ENCODE measurements around the gene AHI1.

DNA sequence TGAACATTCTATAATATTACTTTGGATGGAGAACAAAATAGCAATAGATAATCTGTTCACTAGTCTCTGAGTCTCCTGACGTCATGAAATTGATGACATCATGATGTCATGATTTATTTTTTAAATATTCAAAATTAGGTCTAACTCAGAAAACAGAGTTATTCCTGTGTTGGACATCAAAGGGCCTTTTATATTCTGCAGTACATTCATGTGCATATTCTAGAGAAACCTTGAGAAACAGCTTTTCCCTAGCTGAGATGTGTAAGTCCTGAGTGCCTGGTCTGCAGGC lies 263.1 kb downstream of the AHI1 start:
- TF ChIP-seq, protein P1, sequence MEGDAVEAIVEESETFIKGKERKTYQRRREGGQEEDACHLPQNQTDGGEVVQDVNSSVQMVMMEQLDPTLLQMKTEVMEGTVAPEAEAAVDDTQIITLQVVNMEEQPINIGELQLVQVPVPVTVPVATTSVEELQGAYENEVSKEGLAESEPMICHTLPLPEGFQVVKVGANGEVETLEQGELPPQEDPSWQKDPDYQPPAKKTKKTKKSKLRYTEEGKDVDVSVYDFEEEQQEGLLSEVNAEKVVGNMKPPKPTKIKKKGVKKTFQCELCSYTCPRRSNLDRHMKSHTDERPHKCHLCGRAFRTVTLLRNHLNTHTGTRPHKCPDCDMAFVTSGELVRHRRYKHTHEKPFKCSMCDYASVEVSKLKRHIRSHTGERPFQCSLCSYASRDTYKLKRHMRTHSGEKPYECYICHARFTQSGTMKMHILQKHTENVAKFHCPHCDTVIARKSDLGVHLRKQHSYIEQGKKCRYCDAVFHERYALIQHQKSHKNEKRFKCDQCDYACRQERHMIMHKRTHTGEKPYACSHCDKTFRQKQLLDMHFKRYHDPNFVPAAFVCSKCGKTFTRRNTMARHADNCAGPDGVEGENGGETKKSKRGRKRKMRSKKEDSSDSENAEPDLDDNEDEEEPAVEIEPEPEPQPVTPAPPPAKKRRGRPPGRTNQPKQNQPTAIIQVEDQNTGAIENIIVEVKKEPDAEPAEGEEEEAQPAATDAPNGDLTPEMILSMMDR (IDR thresholded peaks at IDR 0.05; ENCODE audit: borderline replicate concordance, extremely low read depth, low read length, poor library complexity, severe bottlenecking): no peak
- TF ChIP-seq EZH2 (IDR thresholded peaks at IDR 0.05; ENCODE audit: borderline replicate concordance, low read depth, low read length, severe bottlenecking): no peak
